Ureter (tissue), 1 donor: ENCODE results near the gene MST1. TPM values are rescaled to one million over a fixed set of nuclear protein-coding genes. Genes with fewer than 3 reads are reported as not detected.

Experiments used
- total RNA-seq: library from RNA; stranded (reverse); gene quantifications from one replicate; pipeline ENCODE4 v1.2.4, GENCODE V29; 2023
- donor health status: DM: yes; HTN: yes; CAD: no.

The MST1 gene
- total RNA-seq, 1 donor from 2014 or later: 16.6 TPM

Other genes starting within 250 kb of the MST1 start
- 94.0 TPM for gene DAG1, start 219.2 kb downstream of the MST1 start, total RNA-seq
- gene BSN, start 135.0 kb downstream of the MST1 start, total RNA-seq: 2.4 TPM
- gene APEH, start 15.1 kb downstream of the MST1 start, total RNA-seq: 152 TPM
- gene RNF123, start 83 bp upstream of the MST1 start, total RNA-seq: 52.8 TPM
- gene AMIGO3, start 30.2 kb upstream of the MST1 start, total RNA-seq: not detected
- gene GMPPB, start 34.5 kb upstream of the MST1 start, total RNA-seq: 47.2 TPM
- 32.0 TPM for gene IP6K1, start 97.1 kb upstream of the MST1 start, total RNA-seq
- gene CDHR4, start 110.4 kb upstream of the MST1 start, total RNA-seq: 0.62 TPM
- 13.8 TPM for gene INKA1, start 113.8 kb upstream of the MST1 start, total RNA-seq
- 162 TPM for gene UBA7, start 124.5 kb upstream of the MST1 start, total RNA-seq
- gene TRAIP, start 167.1 kb upstream of the MST1 start, total RNA-seq: 2.0 TPM
- not detected for gene CAMKV, start 180.4 kb upstream of the MST1 start, total RNA-seq
- 39.2 TPM for gene MST1R, start 214.4 kb upstream of the MST1 start, total RNA-seq
- gene MON1A, start 240.3 kb upstream of the MST1 start, total RNA-seq: 11.8 TPM